ENCODE measurements around the gene UBA6.

The UBA6 gene

DNA sequence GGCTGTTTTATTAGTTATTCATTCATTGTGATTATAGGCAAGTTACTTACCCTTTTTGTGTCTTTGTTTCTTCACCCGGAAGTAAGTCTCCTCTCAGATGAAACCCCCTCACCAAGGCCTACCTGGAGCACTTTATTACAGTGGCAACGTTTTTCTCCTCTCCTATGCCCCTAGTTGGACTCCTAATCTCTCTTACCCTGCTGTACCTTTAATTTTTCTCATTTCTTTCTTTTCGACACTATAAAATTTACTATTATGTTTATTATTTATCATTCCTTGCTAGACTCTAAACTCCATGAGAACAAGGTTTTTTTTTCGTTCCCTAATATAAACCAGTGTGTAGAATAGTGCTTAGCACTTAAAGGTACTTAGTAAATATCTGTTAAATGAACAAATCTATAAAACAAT is 124.9 kb downstream of the UBA6 start:
- no peak for DNase-seq (ENCODE audit: low read depth in 2 of 2)

DNA sequence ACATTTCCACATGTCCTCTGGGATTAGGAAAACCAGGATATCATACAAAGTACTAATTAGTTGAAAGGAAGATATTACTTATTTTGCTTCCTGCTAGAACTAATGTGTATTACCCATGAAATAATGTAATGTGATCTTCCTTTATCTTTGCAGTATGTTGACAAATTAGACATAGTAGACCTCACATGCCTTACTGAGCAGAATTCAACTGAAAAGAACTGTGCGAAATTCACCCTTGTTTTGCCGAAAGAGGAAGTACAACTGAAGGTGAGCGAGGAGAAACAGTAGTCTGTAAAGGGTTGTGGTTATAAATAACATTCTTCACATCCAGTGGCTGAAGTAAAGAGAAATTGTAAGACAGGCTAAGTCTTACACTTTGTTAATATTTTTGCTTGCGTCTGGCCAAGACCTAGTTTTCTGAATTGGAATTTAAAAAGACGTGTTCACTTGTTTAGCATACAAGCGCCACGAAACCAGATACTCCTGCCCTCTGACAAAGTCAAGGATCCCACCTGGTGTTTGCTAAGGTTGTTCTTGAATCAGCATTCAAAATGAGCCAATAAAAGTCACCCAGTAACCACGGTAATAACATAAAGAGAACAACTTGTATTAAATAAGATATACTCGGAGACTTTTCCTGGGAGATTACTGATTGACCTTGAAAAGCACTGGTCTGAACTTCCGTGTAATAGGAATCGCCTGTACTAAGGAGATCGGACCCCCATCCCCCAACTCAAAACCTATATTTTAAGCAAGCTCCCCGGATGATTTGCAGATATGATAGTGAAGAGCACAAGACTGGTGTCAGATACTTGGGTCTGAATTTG is 125.5 kb downstream of the UBA6 start:
- DNase-seq (ENCODE audit: low read depth in 2 of 2) = no peak

DNA sequence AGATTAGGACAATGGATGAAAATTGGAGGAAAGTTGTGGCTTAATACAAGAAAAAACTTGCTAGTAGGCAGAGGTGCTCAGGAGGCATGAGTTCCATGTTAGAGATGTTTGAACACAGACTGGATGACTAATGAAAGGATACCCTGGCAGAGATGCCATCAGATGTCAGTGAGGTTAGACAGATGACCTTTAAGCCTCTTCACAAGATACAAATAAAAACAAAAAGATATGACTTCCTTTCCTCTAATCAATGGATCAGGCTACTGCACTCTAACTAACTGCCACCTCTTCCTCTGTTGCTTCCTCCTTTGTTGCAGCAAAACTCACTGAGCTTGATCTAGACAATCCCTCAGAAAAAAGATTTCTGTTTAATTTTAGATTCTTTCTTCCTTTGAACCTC is 127.8 kb downstream of the UBA6 start:
- DNase-seq (ENCODE audit: low read depth in 2 of 2) = no peak

DNA sequence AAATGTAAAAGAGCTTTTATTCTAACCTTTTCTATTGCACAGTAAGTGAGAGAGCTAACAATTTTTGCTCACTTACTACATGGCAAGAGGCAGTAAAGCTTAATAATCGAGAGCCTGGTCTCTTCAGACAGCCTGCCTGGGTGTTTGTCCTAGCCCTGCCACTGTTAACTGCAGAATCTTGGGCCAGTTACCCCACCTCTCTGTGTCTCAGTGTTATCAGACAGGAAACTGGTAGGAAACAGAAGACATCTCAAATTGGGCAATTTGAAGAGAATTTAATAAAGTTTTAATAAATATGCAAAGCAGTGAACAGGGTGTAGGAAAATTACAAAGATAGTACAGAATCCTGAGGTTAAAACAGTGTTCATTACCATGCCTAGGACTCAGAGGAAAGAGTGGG is 129.0 kb downstream of the UBA6 start:
- DNase-seq (ENCODE audit: low read depth in 2 of 2) = no peak

DNA sequence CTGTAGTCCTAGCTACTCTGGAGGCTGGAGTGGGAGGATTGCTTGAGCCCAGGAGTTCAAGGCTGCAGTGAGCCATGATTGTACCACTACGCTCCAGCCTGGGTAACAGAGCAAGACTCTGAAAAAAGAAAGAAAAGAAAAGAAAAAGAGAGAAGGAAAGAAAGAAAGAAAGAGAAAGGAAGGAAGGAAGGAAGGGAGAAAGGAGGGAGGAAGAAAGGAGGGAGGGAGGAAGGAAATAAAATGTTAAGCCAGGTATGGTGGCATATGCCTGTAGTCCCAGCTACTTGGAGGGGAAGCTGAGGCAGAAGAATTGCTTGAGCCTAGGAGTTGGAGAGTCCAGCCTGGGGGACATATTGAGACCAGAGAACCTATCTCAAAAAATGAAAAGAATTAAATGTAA is 130.4 kb downstream of the UBA6 start:
- no peak for DNase-seq (ENCODE audit: low read depth in 2 of 2)

DNA sequence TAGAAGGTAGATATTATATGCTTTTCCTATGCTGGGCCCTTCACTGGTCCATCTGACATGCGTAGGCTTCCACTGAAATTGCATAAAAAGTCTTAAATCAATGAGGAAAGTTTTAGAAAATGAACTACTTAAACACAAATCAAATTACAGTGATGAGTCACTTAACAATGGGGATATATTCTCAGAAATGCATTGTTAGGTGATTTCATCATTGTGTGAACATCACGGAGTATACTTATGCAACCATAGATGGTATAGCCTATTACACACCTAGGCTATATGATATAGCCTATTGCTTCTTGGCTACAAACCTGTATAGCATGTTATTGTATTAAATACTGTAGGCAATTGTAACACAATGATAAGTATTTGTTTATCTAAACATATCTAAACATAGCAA is 132.1 kb downstream of the UBA6 start:
- no peak for DNase-seq (ENCODE audit: low read depth in 2 of 2)

DNA sequence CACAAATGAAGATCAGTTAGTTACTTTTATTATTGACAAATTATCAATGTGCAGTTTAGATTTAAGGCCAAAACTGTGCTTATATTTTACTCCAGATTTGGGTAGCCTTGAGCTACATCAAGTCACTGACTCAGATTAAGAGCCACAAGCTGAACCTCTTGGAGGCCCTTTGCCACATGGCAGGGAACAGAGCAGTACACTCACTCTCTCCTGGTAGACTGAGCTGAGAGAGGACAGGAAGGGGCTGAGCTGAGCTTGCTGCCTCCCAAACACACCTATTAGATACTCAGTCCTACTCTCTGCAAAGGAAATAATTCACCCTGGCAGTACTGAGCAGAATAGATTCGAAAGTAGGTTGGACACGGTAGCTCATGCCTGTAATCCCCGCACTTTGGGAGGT is 134.6 kb downstream of the UBA6 start:
- no peak for DNase-seq (ENCODE audit: low read depth in 2 of 2)

DNA sequence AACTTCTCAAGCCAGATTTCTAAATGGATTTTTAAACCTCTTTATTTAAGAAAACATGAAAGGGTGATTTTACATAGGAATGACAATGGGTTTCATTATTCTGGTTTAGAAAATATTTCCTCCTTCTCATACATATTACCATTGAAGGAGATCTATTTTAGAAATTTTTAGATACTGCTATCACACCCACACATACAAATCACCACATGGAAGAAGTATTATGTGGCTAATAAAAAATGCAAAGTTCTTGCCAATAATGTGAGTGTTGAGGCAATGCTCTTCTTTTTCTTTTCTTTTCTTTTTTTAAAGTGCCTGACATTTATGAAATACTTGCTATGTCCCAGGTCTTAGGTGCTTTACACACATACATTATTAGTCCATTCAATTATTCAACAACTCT is 135.7 kb downstream of the UBA6 start:
- DNase-seq (ENCODE audit: low read depth in 2 of 2) = no peak
